ENCODE results near the gene SART1. TPM values are rescaled to one million over a fixed set of nuclear protein-coding genes. Genes with fewer than 3 reads are reported as not detected.
"Not testable (repeated sequence)": the region's sequence is repeated elsewhere in the genome, so short reads cannot be mapped to it uniquely, and the experiment has no call there.

SART1 gene
- total RNA-seq, 1 donor from 2014 or later, result 22.1 TPM

GRCh38 chr11:66016793-66017177 lies 55.3 kb downstream of the SART1 start:
- no peak for DNase-seq

DNA sequence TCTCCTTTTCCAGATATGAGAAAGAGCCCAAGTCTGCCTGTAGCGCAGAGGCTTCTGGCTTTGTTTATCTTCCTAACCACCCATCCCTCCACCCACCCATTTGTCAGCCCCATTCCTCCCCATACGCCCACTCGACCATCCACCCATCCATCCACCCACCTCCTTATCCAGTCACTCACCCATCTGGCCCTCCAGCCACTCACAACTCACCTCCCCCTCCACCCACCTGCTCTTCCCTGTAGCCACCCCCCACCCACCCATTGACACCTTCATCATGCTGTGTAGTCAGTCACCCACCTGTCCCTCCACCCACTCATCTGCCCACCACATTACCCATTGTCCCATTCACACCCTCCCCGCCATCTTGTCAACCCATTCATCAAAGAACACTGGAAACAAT lies 55.8 kb downstream of the SART1 start:
- DNase-seq, result no peak

DNA sequence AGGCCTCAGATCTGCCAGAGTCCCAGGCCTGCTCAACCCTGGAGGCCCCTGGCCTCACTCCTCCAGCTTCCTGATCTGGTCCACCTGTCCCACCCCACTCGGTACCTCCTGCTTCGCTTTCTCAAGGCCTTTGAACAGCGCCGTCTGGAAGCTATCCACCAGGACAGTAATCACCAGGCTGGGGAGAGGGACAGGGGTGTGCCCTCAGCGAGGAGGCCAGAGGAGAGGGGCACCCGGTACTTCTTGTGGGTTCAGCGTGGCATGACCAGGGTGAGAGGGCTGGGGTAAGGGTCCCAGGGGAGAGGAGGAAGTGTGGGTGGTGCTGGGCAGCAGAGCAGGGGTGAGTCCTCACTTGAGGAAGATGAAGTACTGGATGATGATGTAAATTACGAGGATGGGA lies 58.7 kb downstream of the SART1 start:
- no peak for DNase-seq

- DNase-seq, result no peak
Measured at GRCh38 chr11:66020618-66021357, 59.3 kb downstream of the SART1 start.

GRCh38 chr11:66022401-66023185 lies 61.1 kb downstream of the SART1 start:
- no peak for DNase-seq

GRCh38 chr11:66023186-66023440 lies 61.6 kb downstream of the SART1 start:
- DNase-seq, result not testable (repeated sequence)

DNA sequence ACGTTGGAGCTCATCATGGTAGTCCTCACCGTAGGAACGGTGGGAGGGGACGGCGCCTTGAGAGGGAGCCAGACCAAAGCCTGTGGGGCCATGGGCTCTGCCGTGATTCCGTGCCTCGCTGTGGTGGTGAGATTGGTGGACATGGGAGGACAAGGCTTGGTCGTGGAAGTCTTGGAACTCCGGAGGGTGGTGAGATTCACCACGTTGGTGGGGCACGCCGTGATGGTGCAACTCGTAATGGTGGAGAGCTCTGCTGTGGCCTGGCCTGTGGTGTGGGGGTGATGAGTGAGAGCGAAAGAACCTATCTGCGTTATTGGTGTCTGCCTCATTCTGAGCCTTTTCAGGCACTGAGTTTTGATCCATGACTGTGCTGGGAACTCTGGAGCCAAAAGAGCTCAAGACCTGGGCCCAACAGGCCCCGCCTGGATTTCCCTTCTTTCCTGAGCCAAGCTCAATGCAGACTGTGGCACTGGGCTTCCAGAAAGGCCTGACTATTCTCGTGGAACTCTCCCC lies 64.5 kb downstream of the SART1 start, which contains the start of gene CATSPER1:
CATSPER1 (minus strand) TSS at position 463 of the 513 bp plus-strand sequence; CDS start at position 363, 100 bp downstream.
- no peak for DNase-seq

Other genes with a start within 250 kb of the SART1 start
- 43.8 TPM for gene KAT5, start 249.5 kb upstream of the SART1 start, total RNA-seq
- gene RNASEH2C, start 240.9 kb upstream of the SART1 start, total RNA-seq, result 9.4 TPM
- 4.7 TPM for gene AP5B1, start 180.8 kb upstream of the SART1 start, total RNA-seq
- not detected for gene OVOL1, start 174.7 kb upstream of the SART1 start, total RNA-seq
- 7.3 TPM for gene SNX32, start 127.8 kb upstream of the SART1 start, total RNA-seq
- gene CFL1, start 103.6 kb upstream of the SART1 start, total RNA-seq, result 404 TPM
- 45.9 TPM for gene MUS81, start 101.3 kb upstream of the SART1 start, total RNA-seq
- 13.3 TPM for gene EFEMP2, start 88.9 kb upstream of the SART1 start, total RNA-seq
- gene CTSW, start 81.9 kb upstream of the SART1 start, total RNA-seq, result not detected
- gene FIBP, start 73.3 kb upstream of the SART1 start, total RNA-seq, result 107 TPM
- gene CCDC85B, start 71.1 kb upstream of the SART1 start, total RNA-seq, result 14.0 TPM
- gene FOSL1, start 61.3 kb upstream of the SART1 start, total RNA-seq, result not detected
- 12.6 TPM for gene C11orf68, start 42.7 kb upstream of the SART1 start, total RNA-seq
- 50.4 TPM for gene DRAP1, start 42.3 kb upstream of the SART1 start, total RNA-seq
- not detected for gene TSGA10IP, start 16.3 kb upstream of the SART1 start, total RNA-seq
- gene EIF1AD, start 40.4 kb downstream of the SART1 start, total RNA-seq, result 20.7 TPM
- gene BANF1, start 40.8 kb downstream of the SART1 start, total RNA-seq, result 16.7 TPM
- gene CST6, start 50.3 kb downstream of the SART1 start, total RNA-seq, result not detected
- not detected for gene CATSPER1, start 64.7 kb downstream of the SART1 start, total RNA-seq
- gene GAL3ST3, start 87.4 kb downstream of the SART1 start, total RNA-seq, result 14.0 TPM
- 88.6 TPM for gene SF3B2, start 90.6 kb downstream of the SART1 start, total RNA-seq
- 34.5 TPM for gene PACS1, start 108.5 kb downstream of the SART1 start, total RNA-seq